ENCODE measurements around the gene PLCB3. TPM values are rescaled to one million over a fixed set of nuclear protein-coding genes. Genes with fewer than 3 reads are reported as not detected.
"Not testable (repeated sequence)": the region's sequence is repeated elsewhere in the genome, so short reads cannot be mapped to it uniquely, and the experiment has no call there.

The PLCB3 gene
- total RNA-seq, 1 experiment from 2014 or later: 10.4 TPM

DNA sequence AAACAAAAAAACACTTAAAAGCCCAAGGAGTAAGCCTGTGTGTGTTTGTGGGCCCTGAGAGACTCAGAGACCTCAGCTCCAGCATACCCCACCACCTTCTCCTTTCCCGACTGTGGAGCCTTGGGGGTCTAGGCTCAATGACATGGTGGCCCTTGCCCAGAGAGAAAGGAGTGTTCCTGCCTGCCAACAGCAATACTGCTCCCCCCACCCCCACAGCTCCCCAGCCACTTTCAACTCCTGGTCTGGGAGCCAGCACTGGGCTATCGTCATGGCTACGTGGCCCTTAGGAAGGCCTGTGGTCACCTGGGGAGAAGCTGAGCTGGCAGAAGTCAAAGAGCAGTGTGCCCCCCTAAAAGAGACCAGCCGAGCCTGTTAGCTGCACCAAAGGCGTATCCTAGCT, 7.2 kb upstream of the PLCB3 start:
- no peak for DNase-seq (ENCODE audit: low read depth, low spot score)
- in situ Hi-C loops (cut with HindIII; ENCODE audit: low pct_unique_long_range_greater_than_20kb, low sequenced_read_pairs): no loop called here

DNA sequence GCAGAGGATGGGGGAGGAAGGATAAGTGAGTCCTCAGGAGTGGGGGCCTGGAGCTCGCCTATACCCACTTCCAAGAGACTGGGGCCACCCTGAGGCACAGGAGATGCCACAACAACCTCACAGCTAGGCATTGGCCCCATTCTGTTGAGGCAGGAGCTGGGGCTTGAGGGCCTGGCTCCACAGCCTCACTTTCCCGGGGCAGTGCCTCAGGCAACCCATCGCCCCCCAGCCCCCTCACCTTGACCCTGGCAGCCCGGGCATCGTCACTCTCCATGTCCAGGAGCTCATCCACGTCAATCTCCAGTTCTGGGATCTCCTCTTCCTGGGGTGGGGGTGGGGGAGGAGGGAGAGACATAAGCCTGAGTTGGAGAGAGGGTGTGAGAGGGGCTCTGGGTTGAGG, 6.4 kb upstream of the PLCB3 start:
- in situ Hi-C loops (cut with HindIII; ENCODE audit: low pct_unique_long_range_greater_than_20kb, low sequenced_read_pairs): no loop called here
- DNase-seq (ENCODE audit: low read depth, low spot score): no peak

GRCh38 chr11:64245401-64245796, 5.9 kb upstream of the PLCB3 start:
- no peak for DNase-seq (ENCODE audit: low read depth, low spot score)
- in situ Hi-C loops (cut with HindIII; ENCODE audit: low pct_unique_long_range_greater_than_20kb, low sequenced_read_pairs): no loop called here

DNA sequence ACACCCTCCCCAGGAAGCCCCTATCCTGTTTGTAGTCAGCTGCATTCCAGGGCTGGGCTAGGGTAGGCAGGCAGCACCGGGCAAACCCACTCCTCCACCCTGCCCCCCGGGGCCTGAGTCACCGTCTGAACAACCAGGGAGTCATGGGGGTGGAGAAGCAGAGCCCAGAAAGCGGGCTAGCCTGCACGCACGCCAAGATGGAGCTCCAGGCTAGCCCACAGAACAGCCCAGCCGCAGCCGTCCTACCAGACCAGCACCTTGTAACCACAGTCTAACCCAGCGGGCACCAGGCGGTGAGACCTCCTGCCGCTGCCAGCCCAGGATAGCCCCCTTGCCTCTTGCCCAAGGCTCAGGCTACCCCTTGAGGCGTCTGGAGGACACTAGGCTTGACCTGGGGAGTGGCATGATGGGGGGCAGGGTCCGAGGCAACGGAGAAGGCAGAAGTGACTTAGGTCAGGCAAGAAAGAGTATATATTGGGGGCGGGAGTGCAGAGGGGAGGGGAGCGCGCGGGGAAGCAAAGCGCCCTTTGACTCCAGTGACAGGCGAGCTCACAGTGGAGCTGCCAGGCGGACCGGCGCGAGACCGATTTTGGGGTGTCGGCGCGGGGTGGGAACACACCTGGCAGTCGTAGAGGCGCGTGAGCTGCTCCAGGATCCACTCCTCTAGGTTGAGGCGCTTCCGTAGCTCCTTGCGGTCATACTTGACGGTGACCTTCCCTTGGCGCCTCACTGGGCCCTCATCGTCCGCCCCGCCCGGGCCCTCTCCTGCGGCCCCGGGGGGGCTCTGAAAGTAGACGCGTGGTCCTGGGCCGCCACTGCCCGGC, 5.3 kb upstream of the PLCB3 start:
- peak; percentile 63 for DNase-seq (ENCODE audit: low read depth, low spot score)
- in situ Hi-C loops (cut with HindIII; ENCODE audit: low pct_unique_long_range_greater_than_20kb, low sequenced_read_pairs): no loop called here

DNA sequence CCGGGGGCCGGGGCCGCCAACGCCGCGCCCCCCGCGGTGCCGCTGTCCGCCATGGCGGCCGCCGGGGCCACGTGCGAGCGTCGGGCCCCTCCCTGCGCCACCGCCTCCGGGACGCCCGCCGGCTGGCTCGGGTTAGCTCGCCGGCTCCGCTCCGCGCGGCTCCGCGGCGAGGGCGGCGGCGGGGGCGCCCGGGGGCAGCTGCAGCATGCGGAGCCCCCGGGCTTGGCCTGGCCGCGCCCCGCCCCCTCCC, 4.8 kb upstream of the PLCB3 start:
- DNase-seq (ENCODE audit: low read depth, low spot score); in situ Hi-C loops (cut with HindIII; ENCODE audit: low pct_unique_long_range_greater_than_20kb, low sequenced_read_pairs): not testable (repeated sequence)

GRCh38 chr11:64246871-64247728, 4.2 kb upstream of the PLCB3 start, which contains the start of gene PPP1R14B:
PPP1R14B (minus strand) TSS chr11:64246943; CDS start chr11:64246673, 270 bp downstream.
- in situ Hi-C loops (cut with HindIII; ENCODE audit: low pct_unique_long_range_greater_than_20kb, low sequenced_read_pairs): no loop called here
- DNase-seq (ENCODE audit: low read depth, low spot score): peak; percentile 76

GRCh38 chr11:64247729-64248531, 3.4 kb upstream of the PLCB3 start:
- in situ Hi-C loops (cut with HindIII; ENCODE audit: low pct_unique_long_range_greater_than_20kb, low sequenced_read_pairs): no loop called here
- no peak for DNase-seq (ENCODE audit: low read depth, low spot score)

GRCh38 chr11:64248578-64248977, 2.8 kb upstream of the PLCB3 start:
- no peak for DNase-seq (ENCODE audit: low read depth, low spot score)
- in situ Hi-C loops (cut with HindIII; ENCODE audit: low pct_unique_long_range_greater_than_20kb, low sequenced_read_pairs): no loop called here

GRCh38 chr11:64249038-64249437, 2.3 kb upstream of the PLCB3 start:
- in situ Hi-C loops (cut with HindIII; ENCODE audit: low pct_unique_long_range_greater_than_20kb, low sequenced_read_pairs): no loop called here
- no peak for DNase-seq (ENCODE audit: low read depth, low spot score)

- DNase-seq (ENCODE audit: low read depth, low spot score): no peak
- in situ Hi-C loops (cut with HindIII; ENCODE audit: low pct_unique_long_range_greater_than_20kb, low sequenced_read_pairs): no loop called here
Measured at GRCh38 chr11:64249563-64250414, 1.5 kb upstream of the PLCB3 start.

GRCh38 chr11:64250415-64251015, 815 bp upstream of the PLCB3 start:
- no peak for DNase-seq (ENCODE audit: low read depth, low spot score)

GRCh38 chr11:64251753-64252002, 348 bp downstream of the PLCB3 start:
- in situ Hi-C loops (cut with HindIII; ENCODE audit: low pct_unique_long_range_greater_than_20kb, low sequenced_read_pairs): no loop called here
- DNase-seq (ENCODE audit: low read depth, low spot score): no peak

More at GRCh38 chr11:64250415-64251015, 815 bp upstream of the PLCB3 start:
- in situ Hi-C loops (cut with HindIII; ENCODE audit: low pct_unique_long_range_greater_than_20kb, low sequenced_read_pairs): no loop called here

DNA sequence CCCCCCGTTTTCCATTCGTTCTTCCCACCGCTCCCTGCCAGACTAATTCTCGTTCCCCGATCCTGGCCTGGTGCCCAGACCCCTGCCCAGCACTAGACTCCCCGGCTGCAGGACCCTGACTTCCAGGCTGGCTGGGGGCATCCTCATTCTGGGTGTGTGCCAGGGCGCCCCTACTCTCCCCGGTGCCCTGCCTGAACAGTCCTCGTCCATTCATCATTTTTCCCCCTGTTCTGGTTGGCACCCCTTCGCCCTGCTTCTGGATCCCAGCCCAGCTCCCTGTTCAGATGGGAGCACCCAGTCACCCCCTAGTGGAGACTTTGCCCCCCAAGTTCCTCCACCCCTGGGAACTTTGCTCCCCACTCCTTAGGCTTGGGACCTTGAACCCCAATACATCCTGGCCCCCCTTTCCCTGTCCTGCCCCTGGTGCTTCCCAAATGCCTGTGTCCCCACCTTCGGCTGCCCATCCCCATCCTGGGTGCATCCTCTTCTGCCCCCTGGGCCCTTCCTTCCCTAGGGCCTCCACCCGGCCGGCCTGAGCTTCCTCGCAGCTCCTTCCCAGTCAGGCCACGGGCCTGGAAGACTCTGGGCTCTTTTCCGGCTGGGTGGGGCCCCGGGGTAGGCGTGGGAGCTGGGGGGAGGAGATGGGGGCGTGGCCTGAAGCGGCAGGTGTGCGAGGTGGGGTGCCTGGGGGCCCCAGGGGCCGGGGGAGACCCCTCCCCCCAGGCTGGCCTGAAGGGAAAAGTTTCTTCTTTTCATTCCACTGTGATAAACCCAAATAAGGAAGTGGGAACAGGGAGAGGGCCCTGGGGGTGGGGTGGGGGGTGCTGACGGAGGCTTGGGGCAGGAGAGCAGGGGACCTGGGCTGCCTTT, 908 bp downstream of the PLCB3 start:
- peak; percentile 50 for DNase-seq (ENCODE audit: low read depth, low spot score)
- in situ Hi-C loops (cut with HindIII; ENCODE audit: low pct_unique_long_range_greater_than_20kb, low sequenced_read_pairs): no loop called here

DNA sequence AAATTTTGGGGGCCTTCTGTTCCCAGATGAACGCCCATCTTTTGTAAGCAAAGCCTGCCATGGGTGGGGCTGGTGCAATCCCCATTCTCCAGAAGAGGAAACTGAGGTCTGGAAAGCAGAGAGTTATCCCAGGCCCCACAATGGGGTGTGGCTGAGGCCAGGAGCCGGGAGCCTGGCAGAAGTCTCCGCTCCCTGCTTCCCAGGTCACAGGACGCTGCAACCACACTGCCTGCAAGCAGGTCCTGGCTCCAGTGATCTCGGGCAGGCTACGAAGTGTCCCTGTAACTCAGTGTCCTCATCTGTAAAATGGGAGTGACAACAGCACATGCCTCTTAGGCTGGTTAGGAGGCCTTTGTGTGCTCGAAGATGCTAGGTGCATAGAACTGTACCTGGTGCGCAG, 1.7 kb downstream of the PLCB3 start:
- DNase-seq (ENCODE audit: low read depth, low spot score): no peak
- in situ Hi-C loops (cut with HindIII; ENCODE audit: low pct_unique_long_range_greater_than_20kb, low sequenced_read_pairs): no loop called here

- DNase-seq (ENCODE audit: low read depth, low spot score): no peak
- in situ Hi-C loops (cut with HindIII; ENCODE audit: low pct_unique_long_range_greater_than_20kb, low sequenced_read_pairs): no loop called here
Measured at GRCh38 chr11:64253481-64253880, 2.2 kb downstream of the PLCB3 start.

DNA sequence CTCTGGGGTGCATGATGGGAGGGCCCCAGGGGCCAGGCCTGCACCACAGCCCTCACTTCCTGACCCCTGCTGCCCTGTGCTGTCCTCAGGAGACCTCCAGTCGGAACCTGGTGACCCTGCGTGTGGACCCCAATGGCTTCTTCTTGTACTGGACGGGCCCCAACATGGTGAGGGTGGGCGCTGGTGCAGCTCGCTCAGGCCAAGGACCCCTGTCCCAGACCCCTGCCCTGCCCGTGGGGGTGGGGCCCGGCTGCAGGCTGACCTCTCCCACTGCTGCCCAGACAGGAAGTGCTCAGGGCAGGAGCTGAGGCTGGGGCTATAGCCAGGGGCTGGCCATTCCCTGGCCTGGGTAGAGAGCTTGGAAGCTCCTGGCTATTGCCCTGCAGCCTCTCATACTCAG, 3.0 kb downstream of the PLCB3 start:
- in situ Hi-C loops (cut with HindIII; ENCODE audit: low pct_unique_long_range_greater_than_20kb, low sequenced_read_pairs): no loop called here
- no peak for DNase-seq (ENCODE audit: low read depth, low spot score)
